Tibial nerve (tissue), 4 donors: Measurements from ENCODE around the gene ABCB1. TPM values are rescaled to one million over a fixed set of nuclear protein-coding genes. Genes with fewer than 3 reads are reported as not detected.

Source experiments
- DNase-seq, 2 donors: peaks; one replicate each; pipeline ENCODE4 v3.0.0-alpha.2; 2019; ENCODE audit warnings: low spot score in 2 of 2
- H3K27ac ChIP-seq, 4 donors: fragments of 200-600 bp; sonication (generic) in 3 of 4; one replicate each; pipeline ENCODE4 v1.5.1; 2017 to 2019; ENCODE audit warnings: mild to moderate bottlenecking in 1 of 4
- H3K27me3 ChIP-seq, 2 donors: fragments of 200-600 bp; sonication (generic) in 1 of 2; one replicate each; pipeline versions ENCODE4 v1.5.1 to v1.6.0; 2017 to 2019
- H3K36me3 ChIP-seq, 3 donors: fragments of 200-600 bp; sonication (generic); one replicate each; pipeline ENCODE4 v1.5.1; 2018 to 2019
- H3K4me1 ChIP-seq, 4 donors: fragments of 200-600 bp; sonication (generic) in 3 of 4; one replicate each; pipeline ENCODE4 v1.5.1; 2017 to 2019
- H3K4me3 ChIP-seq, 4 donors: fragments of 200-600 bp; sonication (generic) in 3 of 4; one replicate each; pipeline ENCODE4 v1.5.1; 2017 to 2019; ENCODE audit warnings: mild to moderate bottlenecking in 1 of 4, moderate library complexity in 1 of 4
- H3K9me3 ChIP-seq, 4 donors: fragments of 200-600 bp; sonication (generic) in 3 of 4; one replicate each; pipeline ENCODE4 v1.5.1; 2017 to 2019
- CTCF ChIP-seq, 5 experiments: fragments of 200-600 bp in 3 of 5; fragments of 450-650 bp in 2 of 5; sonication (generic) in 3 of 5; IDR thresholded peaks; one replicate each; pipeline ENCODE4 v1.5.1; 2016 to 2019; ENCODE audit warnings: antibody characterized with exemption in 5 of 5, mild to moderate bottlenecking in 3 of 5, moderate library complexity in 2 of 5
- EP300 ChIP-seq, 2 donors: sonication (generic); formaldehyde crosslinking; IDR thresholded peaks; one replicate each; pipeline ENCODE4 v1.6.1; 2017; ENCODE audit warnings: antibody characterized with exemption in 2 of 2, mild to moderate bottlenecking in 1 of 2
- POLR2A ChIP-seq, 2 donors: fragments of 450-650 bp; IDR thresholded peaks; one replicate each; pipeline ENCODE4 v1.6.1; 2017; ENCODE audit warnings: antibody characterized with exemption in 2 of 2, mild to moderate bottlenecking in 2 of 2, moderate library complexity in 2 of 2
- WGBS, 2 donors: methylation state at CpG; one replicate each; pipeline ENCODE4 v1.1.5; 2018; 5-methylcytosine and 5-hydroxymethylcytosine counted together
- total RNA-seq, 4 donors: library from RNA; depleted of rRNA; stranded (reverse); fragments of >200 nt; gene quantifications; one replicate each; pipeline ENCODE4 v1.1.0, GENCODE V29; 2016

The ABCB1 gene
- total RNA-seq, 4 donors from 2014 or later = 12.8 to 36.0 (median 22.2) TPM

GRCh38 chr7:87495366-87495765 lies 105.3 kb downstream of the ABCB1 start:
- peaks cover 0 to 5% (median 0%) of the 10 kb centered on the region in 4 donors for H3K9me3 ChIP-seq
- no peak for DNase-seq
- H3K27ac ChIP-seq = no peak overlapping the region
- TF ChIP-seq EP300 (IDR thresholded peaks at IDR 0.05) (no peak), POLR2A (IDR thresholded peaks at IDR 0.05) (no peak), CTCF (IDR thresholded peaks at IDR 0.05) (no peak)
- no peak overlapping the region for H3K4me3 ChIP-seq
- H3K27me3 ChIP-seq = no peaks in the 10 kb centered on the region
- WGBS, 2 donors = 71 to 83% methylated on average over 5 of the region's 5 CpGs
- no peaks in the 10 kb centered on the region for H3K4me1 ChIP-seq
- H3K36me3 ChIP-seq = no peaks in the 10 kb centered on the region

GRCh38 chr7:87494454-87494853 lies 106.2 kb downstream of the ABCB1 start:
- Histone ChIP-seq H3K4me3 (no peak overlapping the region), H3K9me3 (peaks cover 0 to 5% (median 0%) of the 10 kb centered on the region in 4 donors), H3K36me3 (no peaks in the 10 kb centered on the region), H3K27me3 (no peaks in the 10 kb centered on the region), H3K4me1 (no peaks in the 10 kb centered on the region), H3K27ac (no peak overlapping the region)
- DNase-seq = no peak
- TF ChIP-seq EP300 (IDR thresholded peaks at IDR 0.05) (no peak), POLR2A (IDR thresholded peaks at IDR 0.05) (no peak), CTCF (IDR thresholded peaks at IDR 0.05) (no peak)
- WGBS, 2 donors = 98 to 100% methylated on average over 1 of the region's 1 CpG

GRCh38 chr7:87483131-87483530 lies 117.6 kb downstream of the ABCB1 start:
- DNase-seq = no peak
- TF ChIP-seq CTCF (IDR thresholded peaks at IDR 0.05) (no peak), POLR2A (IDR thresholded peaks at IDR 0.05) (no peak), EP300 (IDR thresholded peaks at IDR 0.05) (no peak)
- H3K27ac ChIP-seq = no peak overlapping the region
- no peaks in the 10 kb centered on the region for H3K36me3 ChIP-seq
- H3K27me3 ChIP-seq = no peaks in the 10 kb centered on the region
- H3K9me3 ChIP-seq = no peaks in the 10 kb centered on the region
- H3K4me1 ChIP-seq = no peaks in the 10 kb centered on the region
- no peak overlapping the region for H3K4me3 ChIP-seq
- WGBS, 2 donors = 90 to 94% methylated on average over 1 to 2 of the region's 2 CpGs

GRCh38 chr7:87482115-87482514 lies 118.6 kb downstream of the ABCB1 start:
- Histone ChIP-seq H3K36me3 (no peaks in the 10 kb centered on the region), H3K9me3 (no peaks in the 10 kb centered on the region), H3K27me3 (no peaks in the 10 kb centered on the region), H3K27ac (no peak overlapping the region), H3K4me1 (no peaks in the 10 kb centered on the region), H3K4me3 (no peak overlapping the region)
- TF ChIP-seq POLR2A (IDR thresholded peaks at IDR 0.05) = no peak
- no peak for TF ChIP-seq EP300 (IDR thresholded peaks at IDR 0.05)
- no peak for TF ChIP-seq CTCF (IDR thresholded peaks at IDR 0.05)
- no peak for DNase-seq
- 59 to 64% methylated on average over 3 of the region's 3 CpGs for WGBS, 2 donors

GRCh38 chr7:87480386-87480785 lies 120.3 kb downstream of the ABCB1 start:
- H3K4me3 ChIP-seq = no peak overlapping the region
- TF ChIP-seq POLR2A (IDR thresholded peaks at IDR 0.05) (no peak), EP300 (IDR thresholded peaks at IDR 0.05) (no peak), CTCF (IDR thresholded peaks at IDR 0.05) (no peak)
- 72 to 75% methylated on average over 2 of the region's 2 CpGs for WGBS, 2 donors

More at GRCh38 chr7:87480386-87480785, 120.3 kb downstream of the ABCB1 start:
- DNase-seq = no peak
- no peaks in the 10 kb centered on the region for H3K36me3 ChIP-seq
- H3K27ac ChIP-seq = no peak overlapping the region
- H3K9me3 ChIP-seq = no peaks in the 10 kb centered on the region
- no peaks in the 10 kb centered on the region for H3K27me3 ChIP-seq
- H3K4me1 ChIP-seq = peaks cover 0 to 8% (median 3%) of the 10 kb centered on the region in 4 donors
